ENCODE measurements around the gene PLCB4. TPM values are rescaled to one million over a fixed set of nuclear protein-coding genes. Genes with fewer than 3 reads are reported as not detected.
A peak's percentile ranks its signal among the peaks of the same experiment; 100 is the strongest.

Gene PLCB4
- total RNA-seq, 1 experiment from 2014 or later, result 10.1 TPM

DNA sequence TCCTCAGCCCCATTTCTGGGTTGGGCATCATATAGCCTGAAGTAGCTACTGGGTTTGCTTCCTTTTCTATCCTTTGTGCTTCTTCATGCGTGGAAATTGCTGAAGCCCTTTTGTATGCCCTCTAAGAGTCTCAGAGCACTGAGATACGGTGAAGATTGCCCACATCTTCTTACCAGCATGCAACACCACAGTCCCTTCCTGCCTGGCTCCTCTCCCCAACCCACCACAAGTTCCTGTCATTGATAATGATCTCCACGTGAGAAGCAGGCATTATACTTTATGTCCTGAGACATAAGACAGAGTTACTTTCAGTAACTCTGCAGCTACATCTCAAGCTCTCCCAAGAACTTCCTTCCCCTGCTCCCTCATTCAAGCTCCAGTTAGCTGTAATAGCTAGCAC, 15.8 kb upstream of the PLCB4 start:
- H2AFZ ChIP-seq (ENCODE audit: low read length), result no peak overlapping the region

More for the DNA sequence above, 15.8 kb upstream of the PLCB4 start:
- Histone ChIP-seq H3K23me2 (ENCODE audit: insufficient read length, low read depth, low read length, poor library complexity, severe bottlenecking) (no peaks in the 10 kb centered on the region), H3K79me2 (ENCODE audit: insufficient read depth, low read length) (no peaks in the 10 kb centered on the region), H2BK20ac (ENCODE audit: low read depth, low read length, poor library complexity, severe bottlenecking) (no peak overlapping the region), H2AK5ac (ENCODE audit: insufficient read length, low read length) (no peak overlapping the region), H4K8ac (replicated peaks; ENCODE audit: insufficient read length, low read depth, low read length) (no peak overlapping the region), H2BK5ac (ENCODE audit: insufficient read length, low read length) (no peak overlapping the region), H2BK15ac (ENCODE audit: low read depth, low read length) (no peak overlapping the region), H4K91ac (ENCODE audit: insufficient read length, low read depth, low read length) (no peak overlapping the region), H2BK12ac (ENCODE audit: insufficient read length, low read depth, low read length) (no peak overlapping the region), H2BK120ac (ENCODE audit: low read depth, low read length, poor library complexity, severe bottlenecking) (no peak overlapping the region), H3K14ac (ENCODE audit: insufficient read depth, low read length) (no peak overlapping the region), H3K56ac (ENCODE audit: insufficient read length, low read depth, low read length) (no peak overlapping the region), H3K4me2 (ENCODE audit: insufficient read depth, insufficient read length, low read length) (no peak overlapping the region), H3T11ph (ENCODE audit: low read length) (no peak overlapping the region), H3K27me3 (ENCODE audit: insufficient read depth, low read length) (no peaks in the 10 kb centered on the region), H3K23ac (ENCODE audit: insufficient read length, low read depth, low read length) (peak overlapping the region; percentile 83), H3K18ac (ENCODE audit: insufficient read length, low read depth, low read length) (no peak overlapping the region), H3K27ac (ENCODE audit: insufficient read length, low read depth, low read length) (no peak overlapping the region), H3K9ac (ENCODE audit: extremely low read depth, insufficient read length, low read length) (no peak overlapping the region), H3K4ac (ENCODE audit: low read depth, low read length) (no peak overlapping the region), H3K9me3 (ENCODE audit: control insufficient read depth, low read depth, low read length) (no peaks in the 10 kb centered on the region), H3K79me1 (ENCODE audit: insufficient read depth, low read depth, low read length, poor library complexity, severe bottlenecking) (no peaks in the 10 kb centered on the region), H4K5ac (ENCODE audit: insufficient read length, low read depth, low read length) (no peak overlapping the region), H4K20me1 (ENCODE audit: control insufficient read depth, insufficient read depth, insufficient read length) (no peaks in the 10 kb centered on the region), H3K4me1 (ENCODE audit: insufficient read depth, low read length) (no peaks in the 10 kb centered on the region)
- no CpG with 5 or more reads among the region's 3 CpGs for WGBS (ENCODE audit: extremely low coverage, insufficient read length, low lambda C conversion rate)
- peaks cover 6 to 12% (median 7%) of the 10 kb centered on the region in 3 experiments; a peak in 5 of 7 replicates for H3K36me3 Mint-ChIP-seq (ENCODE audit: insufficient read depth in 1 of 3, low read depth in 3 of 3)
- H3K4me1 Mint-ChIP-seq, result peaks cover 7 to 15% of the 10 kb centered on the region in 2 experiments
- no peaks in the 10 kb centered on the region; the same call in 1 of the 2 replicates for H3K27me3 Mint-ChIP-seq (ENCODE audit: low read depth)
- TF ChIP-seq, protein P1, sequence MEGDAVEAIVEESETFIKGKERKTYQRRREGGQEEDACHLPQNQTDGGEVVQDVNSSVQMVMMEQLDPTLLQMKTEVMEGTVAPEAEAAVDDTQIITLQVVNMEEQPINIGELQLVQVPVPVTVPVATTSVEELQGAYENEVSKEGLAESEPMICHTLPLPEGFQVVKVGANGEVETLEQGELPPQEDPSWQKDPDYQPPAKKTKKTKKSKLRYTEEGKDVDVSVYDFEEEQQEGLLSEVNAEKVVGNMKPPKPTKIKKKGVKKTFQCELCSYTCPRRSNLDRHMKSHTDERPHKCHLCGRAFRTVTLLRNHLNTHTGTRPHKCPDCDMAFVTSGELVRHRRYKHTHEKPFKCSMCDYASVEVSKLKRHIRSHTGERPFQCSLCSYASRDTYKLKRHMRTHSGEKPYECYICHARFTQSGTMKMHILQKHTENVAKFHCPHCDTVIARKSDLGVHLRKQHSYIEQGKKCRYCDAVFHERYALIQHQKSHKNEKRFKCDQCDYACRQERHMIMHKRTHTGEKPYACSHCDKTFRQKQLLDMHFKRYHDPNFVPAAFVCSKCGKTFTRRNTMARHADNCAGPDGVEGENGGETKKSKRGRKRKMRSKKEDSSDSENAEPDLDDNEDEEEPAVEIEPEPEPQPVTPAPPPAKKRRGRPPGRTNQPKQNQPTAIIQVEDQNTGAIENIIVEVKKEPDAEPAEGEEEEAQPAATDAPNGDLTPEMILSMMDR (conservative IDR thresholded peaks at IDR 0.05), result no peak
- H3K4me3 Mint-ChIP-seq, result no peak overlapping the region
- no peak overlapping the region; a peak in 1 of 7 replicates for H3K27ac Mint-ChIP-seq
- DNase-seq, result no peak
- peaks cover 11 to 13% of the 10 kb centered on the region in 2 experiments for H3K9me3 Mint-ChIP-seq
